HG02678 (cell line): ENCODE data around the gene MCAM.

ENCODE experiments used
- ATAC-seq: cut with Tn5 transposase; IDR thresholded peaks from one replicate; pipeline ENCODE4 v1.9.1; 2021; ENCODE audit warnings: mild to moderate bottlenecking, moderate library complexity; ENCODE audit not compliant: unreplicated experiment

MCAM gene

GRCh38 chr11:119267645-119268044 lies 49.3 kb downstream of the MCAM start:
- no peak for ATAC-seq

GRCh38 chr11:119266517-119267255 lies 50.2 kb downstream of the MCAM start:
- ATAC-seq = no peak

GRCh38 chr11:119266063-119266462 lies 50.9 kb downstream of the MCAM start:
- ATAC-seq = no peak

GRCh38 chr11:119263352-119263940 lies 53.5 kb downstream of the MCAM start:
- no peak for ATAC-seq

GRCh38 chr11:119262668-119263351 lies 54.1 kb downstream of the MCAM start:
- ATAC-seq = no peak

GRCh38 chr11:119258983-119259382 lies 57.9 kb downstream of the MCAM start:
- ATAC-seq = no peak
